SU-DHL-6 (cell line): Measurements from ENCODE around the gene IRF2BPL.
A peak's percentile ranks its signal among the peaks of the same experiment; 100 is the strongest.

ENCODE experiments used
- H2AFZ ChIP-seq: fragments of 200-600 bp; sonication (generic); 2 replicates; pipeline ENCODE4 v1.6.1; 2014; ENCODE audit warnings: low read depth, mild to moderate bottlenecking, moderate library complexity, mixed read lengths, antibody characterized with exemption, low read length; ENCODE audit not compliant: severe bottlenecking
- H3F3A ChIP-seq: fragments of 200-600 bp; shearing (Covaris generic); 2 replicates; pipeline ENCODE4 v1.6.0; 2016; ENCODE audit warnings: antibody characterized with exemption, mild to moderate bottlenecking; ENCODE audit not compliant: insufficient read depth
- H3K27ac ChIP-seq: fragments of 200-600 bp; sonication (generic); 2 replicates; pipeline ENCODE4 v1.5.1; 2016; ENCODE audit warnings: low read depth, mild to moderate bottlenecking, low read length, moderate library complexity, mixed read lengths
- H3K27me3 ChIP-seq: fragments of 200-600 bp; sonication (generic), shearing (Covaris generic); 2 replicates; pipeline ENCODE4 v1.6.0; 2014; ENCODE audit warnings: mild to moderate bottlenecking, low read length
- H3K36me3 ChIP-seq: fragments of 200-600 bp; sonication (generic); 2 replicates; pipeline ENCODE4 v1.6.1; 2014; ENCODE audit warnings: mild to moderate bottlenecking, low read length, mixed read lengths
- H3K4me2 ChIP-seq: fragments of 300-600, 200-600 bp; shearing (Covaris generic), sonication (generic); 2 replicates; pipeline ENCODE4 v1.6.0; 2014; ENCODE audit warnings: low read length, low read depth, mild to moderate bottlenecking; ENCODE audit not compliant: poor library complexity, severe bottlenecking
- H3K4me3 ChIP-seq: fragments of 200-600 bp; sonication (generic); 2 replicates; pipeline ENCODE4 v1.5.1; 2014; ENCODE audit warnings: antibody characterized with exemption, low read length, mild to moderate bottlenecking, mixed read lengths; ENCODE audit not compliant: insufficient read depth, poor library complexity, severe bottlenecking
- H3K79me2 ChIP-seq: fragments of 200-600 bp; sonication (generic); 2 replicates; pipeline ENCODE4 v1.6.1; 2014; ENCODE audit warnings: mild to moderate bottlenecking, low read length, moderate library complexity; ENCODE audit not compliant: insufficient read depth
- H3K9ac ChIP-seq: fragments of 200-600 bp; sonication (generic); 2 replicates; pipeline ENCODE4 v1.7.0; 2014; ENCODE audit warnings: mild to moderate bottlenecking, low read length
- H3K9me2 ChIP-seq: fragments of 200-600 bp; sonication (generic); replicated peaks from 2 replicates; pipeline ENCODE4 v1.6.1; 2014; ENCODE audit warnings: low read length; ENCODE audit not compliant: insufficient read depth
- H3K9me3 ChIP-seq: fragments of 200-600 bp; sonication (generic); 2 replicates; pipeline ENCODE4 v1.6.1; 2014; ENCODE audit warnings: low read length, mixed read lengths; ENCODE audit not compliant: insufficient read depth
- H4K20me1 ChIP-seq: fragments of 200-600 bp; sonication (generic); 2 replicates; pipeline ENCODE4 v1.6.1; 2014; ENCODE audit warnings: low read depth, mild to moderate bottlenecking, antibody characterized with exemption, low read length, moderate library complexity, mixed read lengths
- CTCF ChIP-seq: fragments of 200-600 bp; sonication (generic); IDR thresholded peaks from one replicate; pipeline ENCODE4 v1.5.1; 2017; ENCODE audit warnings: antibody characterized with exemption, mild to moderate bottlenecking, low read length, moderate library complexity; ENCODE audit not compliant: insufficient read depth, poor library complexity, severe bottlenecking
- EZH2phosphoT487 ChIP-seq: fragments of 200-600 bp; sonication (generic), shearing (Covaris generic); conservative IDR thresholded peaks from 2 replicates; pipeline ENCODE4 v1.6.1; 2018; ENCODE audit warnings: mild to moderate bottlenecking, antibody characterized with exemption, low read length, moderate library complexity, mixed read lengths

Gene IRF2BPL

GRCh38 chr14:77068517-77069200, 40.2 kb upstream of the IRF2BPL start:
- H3K27ac ChIP-seq = no peak overlapping the region
- H3K9ac ChIP-seq = no peak overlapping the region
- H3K36me3 ChIP-seq = no peaks in the 10 kb centered on the region

GRCh38 chr14:77067632-77068516, 39.4 kb upstream of the IRF2BPL start:
- H3K79me2 ChIP-seq = no peaks in the 10 kb centered on the region
- TF ChIP-seq CTCF = peak; percentile 83
- TF ChIP-seq EZH2phosphoT487 = no peak
- H3K4me2 ChIP-seq = no peak overlapping the region
- H3K9me3 ChIP-seq = no peaks in the 10 kb centered on the region
- no peaks in the 10 kb centered on the region for H3K9me2 ChIP-seq
- H4K20me1 ChIP-seq = no peaks in the 10 kb centered on the region
- H3K36me3 ChIP-seq = no peaks in the 10 kb centered on the region
- H3K27ac ChIP-seq = no peak overlapping the region
- H3K27me3 ChIP-seq = no peaks in the 10 kb centered on the region
- no peaks in the 10 kb centered on the region for H3F3A ChIP-seq
- H2AFZ ChIP-seq = no peak overlapping the region
- no peak overlapping the region for H3K4me3 ChIP-seq
- H3K9ac ChIP-seq = no peak overlapping the region

More at GRCh38 chr14:77068517-77069200, 40.2 kb upstream of the IRF2BPL start:
- Histone ChIP-seq H3K27me3 (no peaks in the 10 kb centered on the region), H3F3A (no peaks in the 10 kb centered on the region), H3K9me2 (no peaks in the 10 kb centered on the region), H2AFZ (no peak overlapping the region), H3K4me2 (no peak overlapping the region), H4K20me1 (no peaks in the 10 kb centered on the region), H3K9me3 (no peaks in the 10 kb centered on the region), H3K79me2 (no peaks in the 10 kb centered on the region), H3K4me3 (no peak overlapping the region)
- TF ChIP-seq CTCF (no peak), EZH2phosphoT487 (no peak)

- no peak overlapping the region for H3K4me2 ChIP-seq
- H3K36me3 ChIP-seq = no peaks in the 10 kb centered on the region
- no peaks in the 10 kb centered on the region for H3F3A ChIP-seq
- H3K27me3 ChIP-seq = no peaks in the 10 kb centered on the region
- H3K9ac ChIP-seq = no peak overlapping the region
- H3K79me2 ChIP-seq = no peaks in the 10 kb centered on the region
- no peak overlapping the region for H2AFZ ChIP-seq
- TF ChIP-seq EZH2phosphoT487 (no peak), CTCF (no peak)
- H3K9me3 ChIP-seq = no peaks in the 10 kb centered on the region
- no peaks in the 10 kb centered on the region for H4K20me1 ChIP-seq
- H3K9me2 ChIP-seq = no peaks in the 10 kb centered on the region
- no peak overlapping the region for H3K27ac ChIP-seq
- no peak overlapping the region for H3K4me3 ChIP-seq
These were observed 38.2 kb upstream of the IRF2BPL start for GRCh38 chr14:77066578-77067172.
